Hepatocyte (in vitro differentiated cells): ENCODE results near the gene ABL2.

Source experiments
- CTCF ChIP-seq: fragments of 200-600 bp; sonication (generic); IDR thresholded peaks from 2 replicates; pipeline ENCODE4 v1.5.1; 2016; ENCODE audit warnings: antibody characterized with exemption, mild to moderate bottlenecking; ENCODE audit not compliant: poor library complexity
- EZH2phosphoT487 ChIP-seq: fragments of 200-600 bp; sonication (generic); IDR thresholded peaks from one replicate; pipeline ENCODE4 v1.6.1; 2018; ENCODE audit warnings: antibody characterized with exemption, mild to moderate bottlenecking, low read depth, moderate library complexity; ENCODE audit not compliant: unreplicated experiment, severe bottlenecking

- TF ChIP-seq CTCF (no peak), EZH2phosphoT487 (no peak)
Observed at GRCh38 chr1:179208681-179209477, 20.6 kb downstream of the ABL2 start.
